HEK293 (cell line): ENCODE results near the gene ENOX2.

Source experiments
- CTCF ChIA-PET: fragments of 350-600 bp; formaldehyde crosslinking; extraction: SDS; loops from one replicate; lab custom pipeline; 2021; ENCODE audit warnings: antibody characterized with exemption; lab: Yijun Ruan, JAX
- POLR2A ChIA-PET: fragments of 300-600 bp; formaldehyde crosslinking; extraction: SDS; loops from one replicate; lab custom pipeline; 2020; ENCODE audit warnings: antibody characterized with exemption, inconsistent platforms; lab: Yijun Ruan, JAX
- H3K27ac ChIP-seq: fragments of 200-500 bp; sonication (Bioruptor generic); 2 replicates; pipeline ENCODE4 v1.5.1; 2014; ENCODE audit warnings: low read depth, low read length, control low read depth, inconsistent platforms; ENCODE audit errors: extremely low read depth
- H3K36me3 ChIP-seq, 2 experiments: fragments of 200-500 bp in 1 of 2; sonication (Bioruptor generic) in 1 of 2; 1 replicate in 1 of 2; 2 replicates in 1 of 2; pipeline ENCODE4 v1.5.1; 2014 to 2017; ENCODE audit warnings: inconsistent platforms in 2 of 2, low read length in 2 of 2; ENCODE audit not compliant: control insufficient read depth in 2 of 2, insufficient read depth in 1 of 2
- H3K4me1 ChIP-seq: fragments of 200-500 bp; sonication (Bioruptor generic); 2 replicates; pipeline ENCODE4 v1.5.1; 2014; ENCODE audit warnings: mild to moderate bottlenecking, low read length, inconsistent platforms; ENCODE audit not compliant: control insufficient read depth, insufficient read depth
- H3K4me3 ChIP-seq: 2 replicates; pipeline ENCODE4 v1.5.1; 2011; ENCODE audit warnings: low read depth, mild to moderate bottlenecking, control low read depth, low read length, moderate library complexity
- H3K9me3 ChIP-seq: fragments of 200-500 bp; sonication (Bioruptor generic); 2 replicates; pipeline ENCODE4 v1.5.1; 2014; ENCODE audit warnings: low read depth, low read length, inconsistent platforms; ENCODE audit not compliant: control insufficient read depth, insufficient read depth
- ZEB2 ChIP-seq: fragments of 450-650 bp; formaldehyde crosslinking; IDR thresholded peaks from 2 replicates; pipeline ENCODE4 v1.5.1; 2016; ENCODE audit warnings: missing biosample characterization, missing genetic modification characterization
- ZFHX2 ChIP-seq: fragments of 450-650 bp; formaldehyde crosslinking; conservative IDR thresholded peaks from 2 replicates; pipeline ENCODE4 v1.5.1; 2016; ENCODE audit warnings: missing biosample characterization, missing genetic modification characterization
- ZNF121 ChIP-seq: fragments of 450-650 bp; formaldehyde crosslinking; IDR thresholded peaks from 2 replicates; pipeline ENCODE4 v1.5.1; 2016; ENCODE audit warnings: missing biosample characterization, missing genetic modification characterization
- ZNF133 ChIP-seq: fragments of 450-650 bp; formaldehyde crosslinking; IDR thresholded peaks from 2 replicates; pipeline ENCODE4 v1.5.1; 2016; ENCODE audit warnings: missing biosample characterization, missing genetic modification characterization
- ZNF146 ChIP-seq: fragments of 450-650 bp; formaldehyde crosslinking; IDR thresholded peaks from 2 replicates; pipeline ENCODE4 v1.5.1; 2016; ENCODE audit warnings: missing biosample characterization, missing genetic modification characterization
- ZNF16 ChIP-seq: fragments of 450-650 bp; formaldehyde crosslinking; IDR thresholded peaks from 2 replicates; pipeline ENCODE4 v1.5.1; 2016; ENCODE audit warnings: low read depth, missing biosample characterization, missing genetic modification characterization
- ZNF311 ChIP-seq: fragments of 450-650 bp; formaldehyde crosslinking; IDR thresholded peaks from 2 replicates; pipeline ENCODE4 v1.5.1; 2017; ENCODE audit warnings: missing biosample characterization, missing genetic modification characterization, borderline replicate concordance
- ZNF585B ChIP-seq: fragments of 450-650 bp; formaldehyde crosslinking; IDR thresholded peaks from 2 replicates; pipeline ENCODE4 v1.5.1; 2016; ENCODE audit warnings: missing biosample characterization, missing genetic modification characterization
- ZNF670 ChIP-seq: fragments of 450-650 bp; formaldehyde crosslinking; IDR thresholded peaks from 2 replicates; pipeline ENCODE4 v1.5.1; 2016; ENCODE audit warnings: missing biosample characterization, missing genetic modification characterization, low read depth
- ZNF707 ChIP-seq: fragments of 450-650 bp; formaldehyde crosslinking; IDR thresholded peaks from 2 replicates; pipeline ENCODE4 v1.5.1; 2016; ENCODE audit warnings: missing biosample characterization, missing genetic modification characterization
- ZNF776 ChIP-seq: fragments of 450-650 bp; formaldehyde crosslinking; IDR thresholded peaks from 2 replicates; pipeline ENCODE4 v1.5.0; 2017; ENCODE audit warnings: missing biosample characterization, missing genetic modification characterization, borderline replicate concordance
- TF ChIP-seq, protein P1 (sequence below): fragments of 450-650 bp; formaldehyde crosslinking; IDR thresholded peaks from 2 replicates; pipeline ENCODE4 v1.5.1; 2016; ENCODE audit warnings: missing biosample characterization, missing genetic modification characterization
- TF ChIP-seq, protein P2 (sequence below): fragments of 450-650 bp; IDR thresholded peaks from 2 replicates; pipeline ENCODE4 v1.5.1; 2018; ENCODE audit warnings: missing biosample characterization, mild to moderate bottlenecking, missing genetic modification characterization
- TF ChIP-seq, protein P3 (sequence below): fragments of 450-650 bp; formaldehyde crosslinking; conservative IDR thresholded peaks from 2 replicates; pipeline ENCODE4 v1.5.1; 2016; ENCODE audit warnings: low read depth, missing biosample characterization, missing genetic modification characterization
- TF ChIP-seq, protein P4 (sequence below): fragments of 450-650 bp; formaldehyde crosslinking; IDR thresholded peaks from 2 replicates; pipeline ENCODE4 v1.5.1; 2016; ENCODE audit warnings: missing biosample characterization, missing genetic modification characterization, borderline replicate concordance

The ENOX2 gene

DNA sequence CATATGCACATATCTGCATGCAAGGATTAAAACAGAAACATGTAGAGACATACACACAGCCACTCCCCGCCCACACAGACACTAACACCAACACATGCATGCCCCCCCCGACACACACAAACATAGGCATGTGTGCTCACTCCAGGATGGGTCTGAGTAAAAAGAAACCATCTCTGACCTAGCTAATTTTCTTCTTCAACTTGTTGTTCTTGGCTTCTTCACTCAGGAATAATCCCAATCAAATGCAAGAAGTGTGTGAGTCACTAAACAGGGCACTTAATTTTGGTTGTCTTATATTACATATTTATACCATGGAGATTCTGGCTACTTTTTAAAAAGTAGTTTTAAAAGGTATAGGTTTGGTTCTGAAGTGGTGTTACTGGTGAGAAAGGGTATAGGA is 28.3 kb downstream of the ENOX2 start:
- Histone ChIP-seq H3K27ac (no peak overlapping the region), H3K9me3 (peaks cover 3% of the 10 kb centered on the region), H3K4me1 (no peaks in the 10 kb centered on the region; the same call in 1 of the 2 replicates), H3K4me3 (no peak overlapping the region), H3K36me3 (no peaks in the 10 kb centered on the region)
- CTCF ChIA-PET: interaction anchor here (1.0 kb wide), 1 partner anchor 11 kb away, joined by 6 read pairs; no protein-coding TSS in a partner anchor
- POLR2A ChIA-PET: no interaction called here
- TF ChIP-seq ZNF16 (tag by site-specific recombination) (no peak), ZFHX2 (peak; percentile 15; the same call in 1 of the 2 replicates), ZEB2 (tag by site-specific recombination) (no peak), ZNF776 (tag by site-specific recombination) (no peak), ZNF311 (tag by site-specific recombination) (no peak), ZNF585B (tag by site-specific recombination) (no peak)
- TF ChIP-seq, protein P1, sequence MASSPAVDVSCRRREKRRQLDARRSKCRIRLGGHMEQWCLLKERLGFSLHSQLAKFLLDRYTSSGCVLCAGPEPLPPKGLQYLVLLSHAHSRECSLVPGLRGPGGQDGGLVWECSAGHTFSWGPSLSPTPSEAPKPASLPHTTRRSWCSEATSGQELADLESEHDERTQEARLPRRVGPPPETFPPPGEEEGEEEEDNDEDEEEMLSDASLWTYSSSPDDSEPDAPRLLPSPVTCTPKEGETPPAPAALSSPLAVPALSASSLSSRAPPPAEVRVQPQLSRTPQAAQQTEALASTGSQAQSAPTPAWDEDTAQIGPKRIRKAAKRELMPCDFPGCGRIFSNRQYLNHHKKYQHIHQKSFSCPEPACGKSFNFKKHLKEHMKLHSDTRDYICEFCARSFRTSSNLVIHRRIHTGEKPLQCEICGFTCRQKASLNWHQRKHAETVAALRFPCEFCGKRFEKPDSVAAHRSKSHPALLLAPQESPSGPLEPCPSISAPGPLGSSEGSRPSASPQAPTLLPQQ: no peak
- TF ChIP-seq, protein P2, sequence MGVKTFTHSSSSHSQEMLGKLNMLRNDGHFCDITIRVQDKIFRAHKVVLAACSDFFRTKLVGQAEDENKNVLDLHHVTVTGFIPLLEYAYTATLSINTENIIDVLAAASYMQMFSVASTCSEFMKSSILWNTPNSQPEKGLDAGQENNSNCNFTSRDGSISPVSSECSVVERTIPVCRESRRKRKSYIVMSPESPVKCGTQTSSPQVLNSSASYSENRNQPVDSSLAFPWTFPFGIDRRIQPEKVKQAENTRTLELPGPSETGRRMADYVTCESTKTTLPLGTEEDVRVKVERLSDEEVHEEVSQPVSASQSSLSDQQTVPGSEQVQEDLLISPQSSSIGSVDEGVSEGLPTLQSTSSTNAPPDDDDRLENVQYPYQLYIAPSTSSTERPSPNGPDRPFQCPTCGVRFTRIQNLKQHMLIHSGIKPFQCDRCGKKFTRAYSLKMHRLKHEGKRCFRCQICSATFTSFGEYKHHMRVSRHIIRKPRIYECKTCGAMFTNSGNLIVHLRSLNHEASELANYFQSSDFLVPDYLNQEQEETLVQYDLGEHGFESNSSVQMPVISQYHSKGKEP (tag by site-specific recombination): no peak

DNA sequence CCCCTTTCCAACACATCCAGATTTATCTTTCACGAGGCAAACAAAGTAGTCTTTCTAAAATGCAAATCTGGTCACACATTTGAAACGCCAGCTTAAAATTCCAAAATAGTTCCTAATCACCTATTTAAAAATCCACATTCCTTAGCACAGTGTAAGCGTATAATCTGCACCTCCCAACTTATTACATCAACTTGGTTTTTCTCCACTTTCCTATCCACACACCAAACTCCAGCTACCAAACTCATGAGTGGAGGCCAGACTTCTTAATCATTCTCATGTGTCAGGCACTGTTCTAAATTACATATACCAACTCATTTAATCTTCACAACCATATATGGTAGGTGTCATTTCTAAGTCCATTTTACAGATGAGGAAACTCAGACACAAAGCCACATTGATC is 33.8 kb downstream of the ENOX2 start:
- H3K36me3 ChIP-seq: no peaks in the 10 kb centered on the region
- H3K4me3 ChIP-seq: no peak overlapping the region
- no peak for TF ChIP-seq ZNF670 (tag by site-specific recombination)
- TF ChIP-seq, protein P3, sequence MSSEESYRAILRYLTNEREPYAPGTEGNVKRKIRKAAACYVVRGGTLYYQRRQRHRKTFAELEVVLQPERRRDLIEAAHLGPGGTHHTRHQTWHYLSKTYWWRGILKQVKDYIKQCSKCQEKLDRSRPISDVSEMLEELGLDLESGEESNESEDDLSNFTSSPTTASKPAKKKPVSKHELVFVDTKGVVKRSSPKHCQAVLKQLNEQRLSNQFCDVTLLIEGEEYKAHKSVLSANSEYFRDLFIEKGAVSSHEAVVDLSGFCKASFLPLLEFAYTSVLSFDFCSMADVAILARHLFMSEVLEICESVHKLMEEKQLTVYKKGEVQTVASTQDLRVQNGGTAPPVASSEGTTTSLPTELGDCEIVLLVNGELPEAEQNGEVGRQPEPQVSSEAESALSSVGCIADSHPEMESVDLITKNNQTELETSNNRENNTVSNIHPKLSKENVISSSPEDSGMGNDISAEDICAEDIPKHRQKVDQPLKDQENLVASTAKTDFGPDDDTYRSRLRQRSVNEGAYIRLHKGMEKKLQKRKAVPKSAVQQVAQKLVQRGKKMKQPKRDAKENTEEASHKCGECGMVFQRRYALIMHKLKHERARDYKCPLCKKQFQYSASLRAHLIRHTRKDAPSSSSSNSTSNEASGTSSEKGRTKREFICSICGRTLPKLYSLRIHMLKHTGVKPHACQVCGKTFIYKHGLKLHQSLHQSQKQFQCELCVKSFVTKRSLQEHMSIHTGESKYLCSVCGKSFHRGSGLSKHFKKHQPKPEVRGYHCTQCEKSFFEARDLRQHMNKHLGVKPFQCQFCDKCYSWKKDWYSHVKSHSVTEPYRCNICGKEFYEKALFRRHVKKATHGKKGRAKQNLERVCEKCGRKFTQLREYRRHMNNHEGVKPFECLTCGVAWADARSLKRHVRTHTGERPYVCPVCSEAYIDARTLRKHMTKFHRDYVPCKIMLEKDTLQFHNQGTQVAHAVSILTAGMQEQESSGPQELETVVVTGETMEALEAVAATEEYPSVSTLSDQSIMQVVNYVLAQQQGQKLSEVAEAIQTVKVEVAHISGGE (tag by site-specific recombination): no peak
- TF ChIP-seq, protein P4, sequence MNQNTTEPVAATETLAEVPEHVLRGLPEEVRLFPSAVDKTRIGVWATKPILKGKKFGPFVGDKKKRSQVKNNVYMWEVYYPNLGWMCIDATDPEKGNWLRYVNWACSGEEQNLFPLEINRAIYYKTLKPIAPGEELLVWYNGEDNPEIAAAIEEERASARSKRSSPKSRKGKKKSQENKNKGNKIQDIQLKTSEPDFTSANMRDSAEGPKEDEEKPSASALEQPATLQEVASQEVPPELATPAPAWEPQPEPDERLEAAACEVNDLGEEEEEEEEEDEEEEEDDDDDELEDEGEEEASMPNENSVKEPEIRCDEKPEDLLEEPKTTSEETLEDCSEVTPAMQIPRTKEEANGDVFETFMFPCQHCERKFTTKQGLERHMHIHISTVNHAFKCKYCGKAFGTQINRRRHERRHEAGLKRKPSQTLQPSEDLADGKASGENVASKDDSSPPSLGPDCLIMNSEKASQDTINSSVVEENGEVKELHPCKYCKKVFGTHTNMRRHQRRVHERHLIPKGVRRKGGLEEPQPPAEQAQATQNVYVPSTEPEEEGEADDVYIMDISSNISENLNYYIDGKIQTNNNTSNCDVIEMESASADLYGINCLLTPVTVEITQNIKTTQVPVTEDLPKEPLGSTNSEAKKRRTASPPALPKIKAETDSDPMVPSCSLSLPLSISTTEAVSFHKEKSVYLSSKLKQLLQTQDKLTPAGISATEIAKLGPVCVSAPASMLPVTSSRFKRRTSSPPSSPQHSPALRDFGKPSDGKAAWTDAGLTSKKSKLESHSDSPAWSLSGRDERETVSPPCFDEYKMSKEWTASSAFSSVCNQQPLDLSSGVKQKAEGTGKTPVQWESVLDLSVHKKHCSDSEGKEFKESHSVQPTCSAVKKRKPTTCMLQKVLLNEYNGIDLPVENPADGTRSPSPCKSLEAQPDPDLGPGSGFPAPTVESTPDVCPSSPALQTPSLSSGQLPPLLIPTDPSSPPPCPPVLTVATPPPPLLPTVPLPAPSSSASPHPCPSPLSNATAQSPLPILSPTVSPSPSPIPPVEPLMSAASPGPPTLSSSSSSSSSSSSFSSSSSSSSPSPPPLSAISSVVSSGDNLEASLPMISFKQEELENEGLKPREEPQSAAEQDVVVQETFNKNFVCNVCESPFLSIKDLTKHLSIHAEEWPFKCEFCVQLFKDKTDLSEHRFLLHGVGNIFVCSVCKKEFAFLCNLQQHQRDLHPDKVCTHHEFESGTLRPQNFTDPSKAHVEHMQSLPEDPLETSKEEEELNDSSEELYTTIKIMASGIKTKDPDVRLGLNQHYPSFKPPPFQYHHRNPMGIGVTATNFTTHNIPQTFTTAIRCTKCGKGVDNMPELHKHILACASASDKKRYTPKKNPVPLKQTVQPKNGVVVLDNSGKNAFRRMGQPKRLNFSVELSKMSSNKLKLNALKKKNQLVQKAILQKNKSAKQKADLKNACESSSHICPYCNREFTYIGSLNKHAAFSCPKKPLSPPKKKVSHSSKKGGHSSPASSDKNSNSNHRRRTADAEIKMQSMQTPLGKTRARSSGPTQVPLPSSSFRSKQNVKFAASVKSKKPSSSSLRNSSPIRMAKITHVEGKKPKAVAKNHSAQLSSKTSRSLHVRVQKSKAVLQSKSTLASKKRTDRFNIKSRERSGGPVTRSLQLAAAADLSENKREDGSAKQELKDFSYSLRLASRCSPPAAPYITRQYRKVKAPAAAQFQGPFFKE (tag by site-specific recombination): no peak
- TF ChIP-seq ZNF146 (tag by site-specific recombination): no peak
- no peak for TF ChIP-seq ZNF707 (tag by site-specific recombination)
- TF ChIP-seq ZNF133 (tag by site-specific recombination): no peak
- TF ChIP-seq ZNF121 (tag by site-specific recombination): no peak
- no peak overlapping the region for H3K27ac ChIP-seq
- H3K4me1 ChIP-seq: no peaks in the 10 kb centered on the region
- ChIA-PET CTCF (interaction anchor here (0.6 kb wide), 1 partner anchor 707 kb away, joined by 3 read pairs; no protein-coding TSS in a partner anchor), POLR2A (no interaction called here)
- no peaks in the 10 kb centered on the region for H3K9me3 ChIP-seq
